GM18498 (cell line): ENCODE results near the gene NLGN2.
A peak's percentile ranks its signal among the peaks of the same experiment; 100 is the strongest.
"Not testable (repeated sequence)": the region's sequence is repeated elsewhere in the genome, so short reads cannot be mapped to it uniquely, and the experiment has no call there.

Source experiments
- ATAC-seq: cut with Tn5 transposase; IDR thresholded peaks from one replicate; pipeline ENCODE4 v1.9.1; 2021; ENCODE audit warnings: mild to moderate bottlenecking, moderate library complexity; ENCODE audit not compliant: unreplicated experiment

The NLGN2 gene

GRCh38 chr17:7407485-7408251 is at the start of gene NLGN2:
Gene NLGN2, plus strand, starts transcription at chr17:7407845. Its CDS starts 411 bp downstream, at chr17:7408256.
- no peak for ATAC-seq

GRCh38 chr17:7361906-7362305 is 45.7 kb upstream of the NLGN2 start:
- ATAC-seq = no peak

GRCh38 chr17:7363311-7363710 is 44.3 kb upstream of the NLGN2 start:
- no peak for ATAC-seq

- ATAC-seq = not testable (repeated sequence)
These were observed 41.7 kb upstream of the NLGN2 start for GRCh38 chr17:7365963-7366362.

GRCh38 chr17:7367083-7367482 is 40.6 kb upstream of the NLGN2 start:
- no peak for ATAC-seq

GRCh38 chr17:7367918-7368598 is 39.6 kb upstream of the NLGN2 start:
- no peak for ATAC-seq

GRCh38 chr17:7368599-7368994 is 39.0 kb upstream of the NLGN2 start:
- not testable (repeated sequence) for ATAC-seq

GRCh38 chr17:7369825-7370224 is 37.8 kb upstream of the NLGN2 start:
- ATAC-seq = no peak

GRCh38 chr17:7370853-7371252 is 36.8 kb upstream of the NLGN2 start:
- ATAC-seq = no peak

GRCh38 chr17:7374353-7374752 is 33.3 kb upstream of the NLGN2 start:
- ATAC-seq = no peak

- no peak for ATAC-seq
These were observed 28.5 kb upstream of the NLGN2 start for GRCh38 chr17:7379134-7379533.

- no peak for ATAC-seq
These were observed 27.3 kb upstream of the NLGN2 start for GRCh38 chr17:7380321-7380720.

- no peak for ATAC-seq
These were observed 26.6 kb upstream of the NLGN2 start, which contains the start of gene TNK1 for GRCh38 chr17:7380855-7381683. Gene TNK1, plus strand, starts transcription at chr17:7381089. Its CDS starts 1,838 bp downstream, at chr17:7382927.

- ATAC-seq = no peak
These were observed 24.7 kb upstream of the NLGN2 start for GRCh38 chr17:7382901-7383300.

GRCh38 chr17:7383371-7383741 is 24.3 kb upstream of the NLGN2 start:
- ATAC-seq = no peak

- peak; percentile 77 for ATAC-seq
These were observed 23.7 kb upstream of the NLGN2 start for GRCh38 chr17:7383742-7384488.

- no peak for ATAC-seq
These were observed 23.1 kb upstream of the NLGN2 start for GRCh38 chr17:7384489-7385081.

- no peak for ATAC-seq
These were observed 18.8 kb upstream of the NLGN2 start for GRCh38 chr17:7388856-7389255.

GRCh38 chr17:7389924-7390910 is 17.4 kb upstream of the NLGN2 start:
- ATAC-seq = no peak
